Caco-2 (cell line): Measurements from ENCODE around the gene COL25A1. TPM values are rescaled to one million over a fixed set of nuclear protein-coding genes. Genes with fewer than 3 reads are reported as not detected.

Experiments used
- BruUV-seq: library from RNA; stranded (reverse); fragments of 400-500 nt; replicated peaks from 2 replicates; lab custom pipeline; 2021; lab: Mats Ljungman, UMichigan
- CTCF ChIA-PET: fragments of 300-600 bp; sonication (Branson Sonifier 250); formaldehyde crosslinking; loops from one replicate; lab custom pipeline; 2022; ENCODE audit warnings: antibody characterized with exemption; lab: Charles Lee
- POLR2A ChIA-PET: fragments of 300-600 bp; sonication (Branson Sonifier 250); formaldehyde crosslinking; loops from one replicate; lab custom pipeline; 2022; ENCODE audit warnings: antibody characterized with exemption; lab: Charles Lee
- DNase-seq, 2 experiments: peaks; one replicate each; pipeline versions ENCODE4 v3.0.0 to v3.0.0-alpha.2; 2020 to 2022
- H3K27me3 ChIP-seq: replicated peaks from 2 replicates; pipeline ENCODE4 v1.6.0; 2011; ENCODE audit warnings: low read length; ENCODE audit not compliant: control insufficient read depth, insufficient read depth
- H3K36me3 ChIP-seq: 2 replicates; pipeline ENCODE4 v1.5.1; 2011; ENCODE audit warnings: low read length; ENCODE audit not compliant: control insufficient read depth, insufficient read depth
- H3K4me1 ChIP-seq: fragments of 250-450 bp; sonication (Bioruptor Pico); 2 replicates; pipeline ENCODE4 v1.5.1; 2020; ENCODE audit warnings: mild to moderate bottlenecking
- H3K4me3 ChIP-seq: 2 replicates; pipeline ENCODE4 v1.5.1; 2011; ENCODE audit warnings: low read depth, mild to moderate bottlenecking, control low read depth, low read length
- H3K9me3 ChIP-seq: fragments of 250-450 bp; sonication (Bioruptor Pico); 2 replicates; pipeline ENCODE4 v1.5.1; 2020; ENCODE audit warnings: mild to moderate bottlenecking, moderate library complexity
- H3K27ac Mint-ChIP-seq: one replicate; pipeline ENCODE4 v1.8.0; 2022; ENCODE audit warnings: mixed read lengths; ENCODE audit not compliant: unreplicated experiment
- H3K27me3 Mint-ChIP-seq: one replicate; pipeline ENCODE4 v1.8.0; 2022; ENCODE audit warnings: mixed read lengths; ENCODE audit not compliant: insufficient read depth, unreplicated experiment
- H3K36me3 Mint-ChIP-seq: one replicate; pipeline ENCODE4 v1.8.0; 2022; ENCODE audit warnings: mild to moderate bottlenecking, mixed read lengths; ENCODE audit not compliant: insufficient read depth, unreplicated experiment
- H3K4me1 Mint-ChIP-seq: one replicate; pipeline ENCODE4 v1.8.0; 2022; ENCODE audit warnings: low read depth, mixed read lengths; ENCODE audit not compliant: unreplicated experiment
- H3K4me3 Mint-ChIP-seq: one replicate; pipeline ENCODE4 v1.8.0; 2022; ENCODE audit warnings: mild to moderate bottlenecking, moderate library complexity, mixed read lengths; ENCODE audit not compliant: unreplicated experiment
- H3K9me3 Mint-ChIP-seq: one replicate; pipeline ENCODE4 v1.8.0; 2022; ENCODE audit warnings: mixed read lengths; ENCODE audit not compliant: unreplicated experiment
- intact Hi-C: fragments of 100-400 bp; cut with micrococcal nuclease; formaldehyde crosslinking; loops from one replicate; pipeline ENCODE4 v1.10.0; 2022; ENCODE audit not compliant: unreplicated experiment
- total RNA-seq: library from RNA; stranded (reverse); gene quantifications from 2 replicates; pipeline ENCODE4 v1.2.3, GENCODE V29; 2022
- TF ChIP-seq, protein P1 (sequence below), 2 experiments: fragments of 200-600 bp in 1 of 2; IDR thresholded peaks; 1 replicate in 1 of 2; 2 replicates in 1 of 2; pipeline versions ENCODE4 v1.5.1 to v1.8.0; 2011 to 2022; ENCODE audit warnings: antibody characterized with exemption in 1 of 2, control low read depth in 1 of 2, inconsistent platforms in 1 of 2, low read depth in 1 of 2, low read length in 1 of 2, mild to moderate bottlenecking in 1 of 2, moderate library complexity in 1 of 2; ENCODE audit not compliant: insufficient read depth in 1 of 2, severe bottlenecking in 1 of 2, unreplicated experiment in 1 of 2

Gene COL25A1
- total RNA-seq, 1 experiment from 2014 or later: not detected

DNA sequence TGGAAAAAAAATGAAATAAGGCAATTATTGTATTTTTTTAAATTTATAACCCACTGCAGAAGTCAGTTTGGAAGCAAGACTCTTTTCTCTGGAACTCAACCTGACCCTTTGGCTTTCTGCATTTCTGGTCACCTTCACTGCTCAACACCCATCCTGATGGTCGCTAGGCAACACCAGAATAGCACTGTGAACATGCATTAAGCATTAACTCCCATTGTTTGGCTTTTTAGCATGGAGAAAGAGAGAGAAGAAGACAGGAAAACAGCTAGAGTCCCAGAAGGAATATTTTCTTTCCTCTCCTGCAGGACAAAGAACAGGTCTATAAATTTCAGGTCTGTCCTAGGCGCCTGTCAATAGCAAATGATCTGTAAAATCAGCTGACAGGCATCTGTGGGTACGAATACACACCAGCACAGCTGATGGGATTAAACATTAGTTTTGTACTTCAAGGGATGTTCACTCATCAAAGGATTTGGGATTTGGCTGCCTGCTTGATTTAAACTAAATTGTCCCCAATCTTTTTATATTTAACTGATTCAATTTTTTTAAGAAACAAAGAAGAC is 402.4 kb downstream of the COL25A1 start:
- Histone ChIP-seq H3K4me1 (no peaks in the 10 kb centered on the region), H3K36me3 (no peaks in the 10 kb centered on the region), H3K4me3 (no peak overlapping the region), H3K9me3 (no peaks in the 10 kb centered on the region), H3K27me3 (no peaks in the 10 kb centered on the region)
- no peak for DNase-seq
- H3K27me3 Mint-ChIP-seq: peaks cover 2% of the 10 kb centered on the region
- H3K4me3 Mint-ChIP-seq: no peak overlapping the region
- intact Hi-C loops: no loop called here
- TF ChIP-seq, protein P1, sequence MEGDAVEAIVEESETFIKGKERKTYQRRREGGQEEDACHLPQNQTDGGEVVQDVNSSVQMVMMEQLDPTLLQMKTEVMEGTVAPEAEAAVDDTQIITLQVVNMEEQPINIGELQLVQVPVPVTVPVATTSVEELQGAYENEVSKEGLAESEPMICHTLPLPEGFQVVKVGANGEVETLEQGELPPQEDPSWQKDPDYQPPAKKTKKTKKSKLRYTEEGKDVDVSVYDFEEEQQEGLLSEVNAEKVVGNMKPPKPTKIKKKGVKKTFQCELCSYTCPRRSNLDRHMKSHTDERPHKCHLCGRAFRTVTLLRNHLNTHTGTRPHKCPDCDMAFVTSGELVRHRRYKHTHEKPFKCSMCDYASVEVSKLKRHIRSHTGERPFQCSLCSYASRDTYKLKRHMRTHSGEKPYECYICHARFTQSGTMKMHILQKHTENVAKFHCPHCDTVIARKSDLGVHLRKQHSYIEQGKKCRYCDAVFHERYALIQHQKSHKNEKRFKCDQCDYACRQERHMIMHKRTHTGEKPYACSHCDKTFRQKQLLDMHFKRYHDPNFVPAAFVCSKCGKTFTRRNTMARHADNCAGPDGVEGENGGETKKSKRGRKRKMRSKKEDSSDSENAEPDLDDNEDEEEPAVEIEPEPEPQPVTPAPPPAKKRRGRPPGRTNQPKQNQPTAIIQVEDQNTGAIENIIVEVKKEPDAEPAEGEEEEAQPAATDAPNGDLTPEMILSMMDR (IDR thresholded peaks at IDR 0.05; ENCODE audit: insufficient read depth in 1 of 2, low read depth in 1 of 2, low read length in 1 of 2, severe bottlenecking in 1 of 2, unreplicated experiment in 1 of 2): no peak
- ChIA-PET CTCF (no interaction called here), POLR2A (no interaction called here)
- H3K27ac Mint-ChIP-seq: no peak overlapping the region
- H3K36me3 Mint-ChIP-seq: no peaks in the 10 kb centered on the region
- H3K4me1 Mint-ChIP-seq: no peaks in the 10 kb centered on the region
- BruUV-seq: no TSS peak
- H3K9me3 Mint-ChIP-seq: no peaks in the 10 kb centered on the region

- BruUV-seq: no TSS peak
- Mint-ChIP-seq H3K4me3 (no peak overlapping the region), H3K36me3 (no peaks in the 10 kb centered on the region), H3K4me1 (no peaks in the 10 kb centered on the region), H3K9me3 (no peaks in the 10 kb centered on the region), H3K27ac (no peak overlapping the region), H3K27me3 (peaks cover 8% of the 10 kb centered on the region)
- Histone ChIP-seq H3K36me3 (no peaks in the 10 kb centered on the region), H3K4me3 (no peak overlapping the region), H3K9me3 (no peaks in the 10 kb centered on the region), H3K4me1 (no peaks in the 10 kb centered on the region), H3K27me3 (no peaks in the 10 kb centered on the region)
- intact Hi-C loops: no loop called here
- ChIA-PET CTCF (no interaction called here), POLR2A (no interaction called here)
- TF ChIP-seq, protein P1 (IDR thresholded peaks at IDR 0.05; ENCODE audit: insufficient read depth in 1 of 2, low read depth in 1 of 2, low read length in 1 of 2, severe bottlenecking in 1 of 2, unreplicated experiment in 1 of 2): no peak
- no peak for DNase-seq
Measured at GRCh38 chr4:108893468-108893867, 409.0 kb downstream of the COL25A1 start.

DNA sequence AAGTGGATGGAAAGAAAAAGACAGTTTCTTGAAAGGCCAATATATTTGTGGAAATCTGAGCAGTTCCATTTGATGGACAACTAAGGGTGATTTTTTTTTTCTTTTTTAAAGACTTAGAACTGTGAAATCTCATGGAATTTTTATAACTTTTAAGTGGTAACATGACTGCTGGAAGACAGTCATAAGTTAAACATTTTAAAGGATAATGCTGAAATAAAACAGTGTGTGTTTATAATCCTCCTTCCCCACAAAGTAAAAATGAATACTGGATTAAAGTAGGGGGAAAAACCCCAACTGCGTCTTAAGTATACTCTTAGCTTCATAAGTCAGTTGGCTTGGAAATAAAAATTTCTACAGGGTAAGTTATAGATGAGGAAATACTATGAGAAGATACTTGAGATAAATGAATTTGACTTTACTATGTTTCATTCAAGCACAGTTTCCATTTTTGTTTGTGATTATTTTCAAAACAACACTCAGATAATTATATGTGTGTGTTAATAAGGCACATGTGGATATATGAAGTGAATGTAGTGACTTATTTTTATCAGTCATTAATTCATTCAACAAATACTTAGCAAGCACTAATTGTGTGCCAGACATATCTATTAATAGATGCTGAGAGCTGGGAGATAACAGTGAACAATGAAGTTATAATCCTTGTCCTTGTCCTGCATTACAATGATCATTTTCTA is 410.4 kb downstream of the COL25A1 start:
- POLR2A ChIA-PET: no interaction called here
- no TSS peak for BruUV-seq

More for the DNA sequence above, 410.4 kb downstream of the COL25A1 start:
- H3K4me1 ChIP-seq: no peaks in the 10 kb centered on the region
- Mint-ChIP-seq H3K4me1 (no peaks in the 10 kb centered on the region), H3K4me3 (no peak overlapping the region), H3K27me3 (peaks cover 8% of the 10 kb centered on the region), H3K27ac (no peak overlapping the region), H3K36me3 (no peaks in the 10 kb centered on the region), H3K9me3 (no peaks in the 10 kb centered on the region)
- CTCF ChIA-PET: no interaction called here
- intact Hi-C loops: no loop called here
- no peaks in the 10 kb centered on the region for H3K36me3 ChIP-seq
- no peak overlapping the region for H3K4me3 ChIP-seq
- no peaks in the 10 kb centered on the region for H3K27me3 ChIP-seq
- DNase-seq: no peak
- TF ChIP-seq, protein P1 (IDR thresholded peaks at IDR 0.05; ENCODE audit: insufficient read depth in 1 of 2, low read depth in 1 of 2, low read length in 1 of 2, severe bottlenecking in 1 of 2, unreplicated experiment in 1 of 2): no peak
- no peaks in the 10 kb centered on the region for H3K9me3 ChIP-seq
